ENCODE results near the gene RGS9BP. TPM values are rescaled to one million over a fixed set of nuclear protein-coding genes. Genes with fewer than 3 reads are reported as not detected.

The RGS9BP gene
- total and polyA plus RNA-seq, 10 of the 15 experiments (the other 5 are each of a cell fraction or from before 2014, with no cell fraction given), result 0.01 to 0.10 (median 0.05) TPM; not detected in 6

- TF ChIP-seq CUX1 (IDR thresholded peaks at IDR 0.05; ENCODE audit: insufficient replicate concordance, low read depth, low read length), result no peak
- TF ChIP-seq SUZ12 (IDR thresholded peaks at IDR 0.05; ENCODE audit: unreplicated experiment), result no peak
- TF ChIP-seq CREM (IDR thresholded peaks at IDR 0.05; ENCODE audit: low read depth), result peak; percentile 57; the same call in 1 of the 2 replicates
- TF ChIP-seq RELA (IDR thresholded peaks at IDR 0.05; ENCODE audit: borderline replicate concordance, partially characterized antibody), result no peak
- TF ChIP-seq ZNF384 (IDR thresholded peaks at IDR 0.05; ENCODE audit: borderline replicate concordance, low read depth, low read length), result no peak
- no peak for TF ChIP-seq ZNF207 (IDR thresholded peaks at IDR 0.05; ENCODE audit: borderline replicate concordance)
- peak; percentile 56; the same call in 1 of the 2 replicates for TF ChIP-seq IKZF1 (conservative IDR thresholded peaks at IDR 0.05)
- no peak for TF ChIP-seq NR2C1 (IDR thresholded peaks at IDR 0.05)
- TF ChIP-seq PAX8 (IDR thresholded peaks at IDR 0.05), result no peak
- no peak for TF ChIP-seq MEF2A (IDR thresholded peaks at IDR 0.05; ENCODE audit: insufficient read depth, low read depth, low read length)
- peak; percentile 95 for TF ChIP-seq CHD2 (IDR thresholded peaks at IDR 0.05; ENCODE audit: borderline replicate concordance, low read depth, low read length)
- no peak for TF ChIP-seq IRF4 (IDR thresholded peaks at IDR 0.05; ENCODE audit: low read depth, low read length)
- TF ChIP-seq SMC3 (IDR thresholded peaks at IDR 0.05; ENCODE audit: borderline replicate concordance, low read length), result no peak
- TF ChIP-seq WRNIP1 (IDR thresholded peaks at IDR 0.05; ENCODE audit: borderline replicate concordance, low read depth, low read length), result no peak
- TF ChIP-seq, protein P1, sequence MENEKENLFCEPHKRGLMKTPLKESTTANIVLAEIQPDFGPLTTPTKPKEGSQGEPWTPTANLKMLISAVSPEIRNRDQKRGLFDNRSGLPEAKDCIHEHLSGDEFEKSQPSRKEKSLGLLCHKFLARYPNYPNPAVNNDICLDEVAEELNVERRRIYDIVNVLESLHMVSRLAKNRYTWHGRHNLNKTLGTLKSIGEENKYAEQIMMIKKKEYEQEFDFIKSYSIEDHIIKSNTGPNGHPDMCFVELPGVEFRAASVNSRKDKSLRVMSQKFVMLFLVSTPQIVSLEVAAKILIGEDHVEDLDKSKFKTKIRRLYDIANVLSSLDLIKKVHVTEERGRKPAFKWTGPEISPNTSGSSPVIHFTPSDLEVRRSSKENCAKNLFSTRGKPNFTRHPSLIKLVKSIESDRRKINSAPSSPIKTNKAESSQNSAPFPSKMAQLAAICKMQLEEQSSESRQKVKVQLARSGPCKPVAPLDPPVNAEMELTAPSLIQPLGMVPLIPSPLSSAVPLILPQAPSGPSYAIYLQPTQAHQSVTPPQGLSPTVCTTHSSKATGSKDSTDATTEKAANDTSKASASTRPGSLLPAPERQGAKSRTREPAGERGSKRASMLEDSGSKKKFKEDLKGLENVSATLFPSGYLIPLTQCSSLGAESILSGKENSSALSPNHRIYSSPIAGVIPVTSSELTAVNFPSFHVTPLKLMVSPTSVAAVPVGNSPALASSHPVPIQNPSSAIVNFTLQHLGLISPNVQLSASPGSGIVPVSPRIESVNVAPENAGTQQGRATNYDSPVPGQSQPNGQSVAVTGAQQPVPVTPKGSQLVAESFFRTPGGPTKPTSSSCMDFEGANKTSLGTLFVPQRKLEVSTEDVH (IDR thresholded peaks at IDR 0.05; ENCODE audit: low read depth, partially characterized antibody), result no peak
- no peak for TF ChIP-seq FOXM1 (IDR thresholded peaks at IDR 0.05; ENCODE audit: low read depth, low read length)
- TF ChIP-seq NFYB (IDR thresholded peaks at IDR 0.05; ENCODE audit: insufficient read depth, low read depth, low read length), result peak; percentile 94
- no peak for TF ChIP-seq ZNF24 (IDR thresholded peaks at IDR 0.05)
- no peak for TF ChIP-seq SUPT20H (IDR thresholded peaks at IDR 0.05; ENCODE audit: borderline replicate concordance, control insufficient read depth, low read depth, low read length)
- TF ChIP-seq CTCF (IDR thresholded peaks at IDR 0.05 in 2 of 3, conservative IDR thresholded peaks at IDR 0.05 in 1 of 3; ENCODE audit: control insufficient read depth in 2 of 3, extremely low read depth in 1 of 3, insufficient read depth in 1 of 3, low read depth in 3 of 3, low read length in 3 of 3), result no peak
Observed at GRCh38 chr19:32674931-32675719, 523 bp upstream of the RGS9BP start, which contains the start of gene ANKRD27 (continued).
